GM18526 (cell line): ENCODE measurements around the gene PCYT1B.

Source experiments
- POLR2A ChIP-seq: IDR thresholded peaks from 3 replicates; pipeline ENCODE4 v1.6.1; 2011; ENCODE audit not compliant: insufficient read length; ENCODE audit errors: extremely low read depth

PCYT1B gene

GRCh38 chrX:24574743-24575142, 72.4 kb downstream of the PCYT1B start:
- no peak for TF ChIP-seq POLR2A

- TF ChIP-seq POLR2A = no peak
These were observed 80.0 kb downstream of the PCYT1B start for GRCh38 chrX:24567169-24567568.

- TF ChIP-seq POLR2A = no peak
These were observed 80.9 kb downstream of the PCYT1B start for GRCh38 chrX:24566240-24566639.

- TF ChIP-seq POLR2A = no peak
These were observed 83.7 kb downstream of the PCYT1B start for GRCh38 chrX:24563291-24564010.

GRCh38 chrX:24561121-24561520, 86.0 kb downstream of the PCYT1B start:
- no peak for TF ChIP-seq POLR2A

GRCh38 chrX:24553011-24553410, 94.1 kb downstream of the PCYT1B start:
- TF ChIP-seq POLR2A = no peak

GRCh38 chrX:24550166-24550565, 97.0 kb downstream of the PCYT1B start:
- TF ChIP-seq POLR2A = no peak

- no peak for TF ChIP-seq POLR2A
These were observed 99.2 kb downstream of the PCYT1B start for GRCh38 chrX:24547961-24548360.

- no peak for TF ChIP-seq POLR2A
These were observed 104.4 kb downstream of the PCYT1B start for GRCh38 chrX:24542756-24543155.

- no peak for TF ChIP-seq POLR2A
These were observed 110.6 kb downstream of the PCYT1B start for GRCh38 chrX:24536551-24536950.

- no peak for TF ChIP-seq POLR2A
These were observed 118.5 kb downstream of the PCYT1B start for GRCh38 chrX:24528605-24529004.

- no peak for TF ChIP-seq POLR2A
These were observed 120.5 kb downstream of the PCYT1B start for GRCh38 chrX:24526616-24527015.

- no peak for TF ChIP-seq POLR2A
These were observed 121.7 kb downstream of the PCYT1B start for GRCh38 chrX:24525455-24525854.

- no peak for TF ChIP-seq POLR2A
These were observed 126.7 kb downstream of the PCYT1B start for GRCh38 chrX:24520472-24520871.

GRCh38 chrX:24515447-24515846, 131.7 kb downstream of the PCYT1B start:
- no peak for TF ChIP-seq POLR2A

- TF ChIP-seq POLR2A = no peak
These were observed 133.7 kb downstream of the PCYT1B start for GRCh38 chrX:24513416-24513815.

- TF ChIP-seq POLR2A = no peak
These were observed 138.8 kb downstream of the PCYT1B start for GRCh38 chrX:24508375-24508774.
